ENCODE measurements around the gene KIRREL3.

KIRREL3 gene

DNA sequence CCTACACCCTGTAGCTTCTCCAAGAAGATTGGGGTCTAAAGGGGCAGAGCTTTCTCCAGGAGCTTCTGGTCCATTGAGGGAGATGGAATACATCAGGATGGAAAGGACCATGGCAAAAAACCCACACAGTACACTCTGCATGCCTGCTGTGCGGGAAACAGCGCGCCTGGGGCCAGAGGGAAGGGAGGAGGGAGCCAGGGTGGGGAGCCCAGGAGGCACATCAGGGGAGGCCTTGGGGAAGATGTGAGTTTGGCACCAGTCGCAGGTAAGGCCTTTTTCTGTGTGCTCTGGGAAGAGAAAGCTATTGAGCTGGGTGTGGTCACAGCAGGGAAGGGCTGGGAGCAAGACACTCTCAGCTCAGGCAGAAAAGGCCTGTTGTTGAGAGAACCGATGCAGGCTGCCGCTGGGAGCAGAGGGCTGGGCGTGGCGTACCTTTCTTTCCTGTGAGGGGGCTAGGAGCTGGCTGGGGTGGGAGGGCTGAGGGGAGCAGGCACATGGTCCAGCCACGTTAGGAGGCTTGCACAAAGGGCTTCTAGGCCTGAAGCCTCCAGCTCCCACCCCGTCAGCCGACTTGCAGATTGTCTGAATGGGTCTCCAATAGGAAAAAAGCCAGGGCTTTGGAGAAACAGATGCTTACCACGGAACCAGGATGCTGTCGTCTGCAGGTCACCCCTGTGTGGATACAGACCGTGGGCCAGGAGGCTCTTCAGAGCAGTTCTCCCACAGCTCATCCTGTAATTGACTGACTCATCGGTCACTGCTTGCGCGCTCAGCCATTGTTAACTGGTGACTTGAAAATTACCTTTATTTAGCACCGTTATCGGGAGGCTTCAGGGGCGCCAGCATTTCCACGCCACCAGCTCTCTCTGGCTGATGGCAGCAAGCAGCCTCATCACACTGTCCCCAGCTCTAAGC, 407.8 kb downstream of the KIRREL3 start:
- no peak for DNase-seq

DNA sequence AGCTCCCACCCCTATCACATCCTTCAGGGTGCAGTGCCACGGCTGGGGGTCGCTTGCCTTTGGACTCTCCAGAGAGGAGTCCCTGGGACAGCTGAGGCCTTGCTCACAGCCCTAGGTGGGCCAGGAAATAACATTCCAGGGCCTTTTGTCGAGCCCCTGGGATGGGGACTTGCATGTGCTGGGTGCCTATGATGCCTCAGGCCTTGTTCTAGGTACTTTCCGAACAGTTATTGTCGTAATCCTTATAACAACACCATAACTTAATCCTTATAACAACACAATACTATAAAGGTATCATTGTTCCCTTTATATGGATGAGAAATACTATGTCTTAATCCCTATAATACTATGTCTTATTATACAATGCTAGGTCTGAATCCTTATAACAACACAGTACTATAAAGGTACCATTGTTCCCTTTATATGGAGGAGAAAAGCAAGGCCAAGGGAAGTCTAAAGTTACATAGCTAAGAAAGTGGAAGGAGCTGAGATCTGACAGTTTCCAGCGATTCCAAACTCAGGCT, 408.5 kb downstream of the KIRREL3 start:
- DNase-seq = no peak

- no peak for DNase-seq
Observed at GRCh38 chr11:126589492-126589803, 411.1 kb downstream of the KIRREL3 start.

GRCh38 chr11:126588630-126589491, 411.7 kb downstream of the KIRREL3 start:
- DNase-seq = no peak

GRCh38 chr11:126587541-126587940, 413.0 kb downstream of the KIRREL3 start:
- no peak for DNase-seq

DNA sequence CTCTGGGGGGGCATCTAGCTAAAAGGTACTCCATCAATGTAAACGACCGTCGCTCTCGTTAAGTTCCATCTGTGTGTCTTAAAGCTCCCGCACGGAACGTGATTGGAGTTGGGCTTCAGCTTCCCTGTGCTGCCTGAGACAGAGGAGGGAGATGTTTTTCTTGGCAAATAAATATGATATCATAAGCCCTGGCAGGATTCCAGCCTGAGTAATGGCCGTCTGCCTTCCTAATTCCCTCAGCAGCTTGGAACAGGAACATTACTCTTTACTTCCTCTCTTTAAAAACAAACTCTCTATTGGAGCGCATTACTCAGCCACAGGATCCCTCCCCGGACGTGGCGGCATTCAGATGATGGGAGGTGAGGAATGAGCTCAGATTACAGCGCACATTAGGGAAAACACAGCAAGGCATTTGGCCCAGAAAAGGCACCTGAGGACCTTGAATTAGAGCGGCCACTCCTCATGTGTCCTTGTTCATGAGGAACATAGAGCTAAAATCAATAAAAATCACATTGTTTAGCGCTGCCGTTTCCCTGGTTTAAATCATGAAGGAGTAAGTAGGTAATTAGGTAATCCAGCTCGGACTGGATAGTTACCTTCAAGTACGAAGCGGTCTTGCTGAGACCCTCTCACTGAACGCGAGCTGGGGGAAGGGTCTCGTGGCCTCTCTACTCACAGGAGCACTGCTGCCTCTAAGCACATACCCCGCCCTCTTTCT, 414.6 kb downstream of the KIRREL3 start:
- DNase-seq = no peak

DNA sequence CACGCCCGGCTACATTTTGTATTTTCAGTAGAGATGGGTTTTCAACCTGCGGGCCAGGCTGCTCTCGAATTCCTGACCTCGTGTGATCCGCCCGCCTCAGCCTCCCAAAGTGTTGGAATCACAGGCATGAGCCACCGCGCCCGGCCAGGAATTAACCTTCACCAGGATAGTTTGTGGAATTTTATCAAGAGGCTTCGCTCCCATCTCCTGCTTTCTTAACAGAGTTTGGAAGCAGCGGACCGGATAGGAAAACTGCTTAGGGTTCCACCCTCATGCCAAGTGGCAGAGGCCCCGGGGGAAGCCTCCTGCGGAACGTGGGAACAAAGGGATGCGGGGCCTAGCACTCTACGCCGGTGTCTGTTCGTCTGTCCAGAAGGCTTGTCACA, 415.2 kb downstream of the KIRREL3 start:
- no peak for DNase-seq

DNA sequence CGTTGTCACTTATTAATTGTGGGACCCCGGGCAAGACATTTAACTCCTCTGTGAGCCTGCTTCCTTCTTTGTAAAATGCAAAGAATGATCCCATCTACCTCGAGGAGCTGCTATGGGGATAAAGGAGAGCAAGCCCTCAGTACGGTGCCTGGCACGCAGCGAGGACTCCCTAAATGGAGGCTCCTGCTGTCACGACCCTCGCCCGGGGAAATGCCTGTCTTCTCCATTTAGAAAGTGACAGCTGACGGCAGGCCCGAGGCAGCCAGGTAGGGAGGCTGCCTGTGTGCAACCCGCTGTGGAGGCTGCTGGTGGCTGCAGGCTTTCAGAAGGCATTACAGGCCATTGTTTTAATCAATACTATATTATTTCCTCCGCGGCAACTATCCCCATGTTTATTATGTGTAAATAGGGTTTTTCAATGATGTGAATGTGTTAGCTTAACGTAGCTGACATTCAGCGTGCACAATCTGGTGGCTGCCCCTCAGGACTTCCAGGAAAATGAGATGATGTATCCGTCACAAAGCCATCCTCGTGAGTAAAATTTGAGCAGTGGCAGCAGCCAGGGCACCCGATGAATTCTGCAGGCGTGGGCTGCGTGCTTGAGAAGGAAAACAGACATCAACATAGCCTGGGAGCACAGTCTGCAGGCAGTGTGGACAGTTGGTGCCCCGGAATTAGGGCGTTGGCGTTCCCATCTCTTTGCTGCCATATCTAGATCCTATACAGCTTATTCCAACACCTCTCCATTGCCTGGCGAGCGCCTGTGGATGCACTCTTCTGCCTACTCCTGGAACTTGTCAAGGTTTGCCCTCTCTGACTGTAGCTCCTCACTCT, 416.8 kb downstream of the KIRREL3 start:
- DNase-seq = no peak

DNA sequence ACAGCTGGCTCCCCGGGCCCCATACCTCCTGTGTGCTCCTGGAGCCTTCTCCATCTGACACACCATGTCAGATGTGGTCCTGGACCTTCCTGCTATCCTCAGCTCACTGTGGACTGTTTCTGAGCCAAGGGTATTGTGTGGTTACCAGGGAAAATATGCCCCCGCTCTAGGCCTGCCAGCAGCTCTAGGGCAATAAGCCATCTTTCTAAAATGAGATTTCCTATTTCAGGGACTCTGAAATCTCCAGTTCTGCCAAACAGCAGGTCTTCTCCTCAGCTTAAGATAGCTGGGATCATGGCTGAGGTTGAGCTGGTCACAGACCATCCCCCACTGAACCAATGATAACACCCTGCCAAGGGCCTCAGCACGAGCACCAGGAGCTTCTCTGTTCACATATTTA, 417.5 kb downstream of the KIRREL3 start:
- no peak for DNase-seq

- no peak for DNase-seq
Observed at GRCh38 chr11:126581871-126582648, 418.5 kb downstream of the KIRREL3 start.

DNA sequence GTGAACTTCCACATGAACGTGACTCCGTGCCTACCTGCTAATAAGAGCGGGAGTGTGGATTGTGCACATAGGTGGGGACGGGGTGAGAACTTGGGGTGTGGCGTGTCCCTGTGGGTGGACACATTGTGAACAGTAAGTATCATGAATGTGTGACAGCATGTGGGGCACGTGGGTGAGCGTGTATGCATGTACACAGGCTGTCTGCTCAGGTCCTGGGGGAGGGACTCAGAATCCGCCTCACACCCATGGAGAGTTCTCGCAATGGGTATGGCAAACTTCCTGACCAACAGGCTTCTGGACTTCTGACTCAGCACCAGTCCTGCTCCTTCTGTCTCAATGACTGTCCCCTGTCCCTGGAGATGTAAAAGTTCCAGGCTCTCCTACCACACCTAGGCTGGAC, 422.1 kb downstream of the KIRREL3 start:
- no peak for DNase-seq

GRCh38 chr11:126578021-126578420, 422.5 kb downstream of the KIRREL3 start:
- no peak for DNase-seq

- no peak for DNase-seq
Observed at GRCh38 chr11:126575849-126576248, 424.7 kb downstream of the KIRREL3 start.

DNA sequence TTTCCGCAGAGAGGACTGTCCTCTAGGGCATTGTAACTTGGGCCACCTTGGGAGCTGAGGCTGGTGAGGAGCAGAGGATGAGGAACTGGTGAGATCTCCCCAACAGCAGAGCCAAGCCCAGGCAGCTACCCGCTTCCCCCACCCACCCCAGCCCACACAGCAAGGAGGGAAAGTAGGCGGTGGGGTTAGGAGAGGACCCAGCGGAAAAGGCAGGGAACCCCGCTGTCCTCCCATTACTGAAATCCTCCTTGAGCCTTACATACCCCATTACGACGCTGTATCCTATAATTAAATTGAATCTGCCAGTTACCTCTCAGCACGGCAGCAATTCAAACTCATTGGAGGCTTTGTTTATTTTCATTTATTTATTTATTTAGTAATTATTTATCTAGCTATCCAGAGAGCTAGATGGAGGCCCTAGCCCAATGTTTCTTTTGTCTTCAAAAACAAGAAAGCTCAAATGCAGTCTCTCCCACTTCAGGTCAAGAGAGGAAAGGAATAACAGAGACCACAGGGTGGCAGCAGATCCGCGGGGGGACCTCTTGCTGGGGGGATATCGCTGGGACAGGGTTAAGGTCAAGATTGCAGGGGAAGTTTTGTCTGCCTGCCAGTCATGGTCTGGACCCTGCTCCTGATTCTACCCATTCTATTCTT, 427.1 kb downstream of the KIRREL3 start:
- DNase-seq = no peak

DNA sequence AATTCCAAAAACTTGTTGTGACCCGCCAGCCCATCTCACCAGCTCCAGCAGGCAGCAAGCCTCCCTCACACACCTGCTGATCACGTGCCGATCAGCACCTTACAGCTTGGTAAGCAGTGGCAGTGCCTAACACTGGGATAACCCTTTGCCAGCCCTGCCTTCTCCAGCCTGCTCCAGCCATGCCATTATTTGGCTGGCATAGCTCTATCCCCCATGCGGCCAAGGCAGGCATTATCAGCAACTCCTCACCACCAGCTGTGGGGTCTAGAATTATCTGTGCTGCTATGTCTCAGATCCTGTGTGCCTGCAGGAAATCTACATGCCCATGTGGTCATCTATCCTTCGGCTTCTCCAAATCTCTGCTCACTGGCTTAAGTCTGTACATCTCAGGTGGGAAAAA, 430.1 kb downstream of the KIRREL3 start:
- no peak for DNase-seq

GRCh38 chr11:126567419-126567818, 433.2 kb downstream of the KIRREL3 start:
- DNase-seq = no peak

DNA sequence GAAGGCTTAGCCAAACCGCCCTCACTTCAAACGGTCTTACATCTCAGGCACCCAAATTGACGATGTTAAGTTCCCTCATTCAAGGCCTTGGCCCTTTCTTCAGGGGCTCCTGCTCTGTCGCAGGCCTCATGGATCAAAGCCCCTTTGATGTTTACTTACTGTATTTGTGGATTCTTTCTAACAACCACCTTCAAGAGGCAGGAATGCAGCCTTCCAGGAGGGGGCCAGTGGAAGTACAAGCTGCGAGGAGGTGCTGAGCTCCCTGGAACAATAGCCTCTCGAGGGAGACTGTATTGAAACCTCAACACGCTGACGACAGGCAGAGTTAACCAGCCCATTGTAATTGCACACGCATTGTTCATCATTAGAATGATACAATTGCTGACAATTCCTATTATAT, 436.0 kb downstream of the KIRREL3 start:
- no peak for DNase-seq

- DNase-seq = no peak
Observed at GRCh38 chr11:126561327-126561893, 439.2 kb downstream of the KIRREL3 start.

- no peak for DNase-seq
Observed at GRCh38 chr11:126560221-126560620, 440.3 kb downstream of the KIRREL3 start.

Measured in GOT3 (cell line).